ENCODE results near the gene UBE2QL1.

- no peak for TF ChIP-seq CTCF (IDR thresholded peaks at IDR 0.05)
- no peak for TF ChIP-seq POLR2AphosphoS5 (IDR thresholded peaks at IDR 0.05)
- no peak for TF ChIP-seq POLR2A (IDR thresholded peaks at IDR 0.05)
Observed at GRCh38 chr5:6504677-6505415, 56.2 kb downstream of the UBE2QL1 start.
